ENCODE data around the gene PHF19. TPM values are rescaled to one million over a fixed set of nuclear protein-coding genes. Genes with fewer than 3 reads are reported as not detected.

The PHF19 gene
- total RNA-seq, 6 donors from 2014 or later = 8.0 to 42.4 (median 19.2) TPM

DNA sequence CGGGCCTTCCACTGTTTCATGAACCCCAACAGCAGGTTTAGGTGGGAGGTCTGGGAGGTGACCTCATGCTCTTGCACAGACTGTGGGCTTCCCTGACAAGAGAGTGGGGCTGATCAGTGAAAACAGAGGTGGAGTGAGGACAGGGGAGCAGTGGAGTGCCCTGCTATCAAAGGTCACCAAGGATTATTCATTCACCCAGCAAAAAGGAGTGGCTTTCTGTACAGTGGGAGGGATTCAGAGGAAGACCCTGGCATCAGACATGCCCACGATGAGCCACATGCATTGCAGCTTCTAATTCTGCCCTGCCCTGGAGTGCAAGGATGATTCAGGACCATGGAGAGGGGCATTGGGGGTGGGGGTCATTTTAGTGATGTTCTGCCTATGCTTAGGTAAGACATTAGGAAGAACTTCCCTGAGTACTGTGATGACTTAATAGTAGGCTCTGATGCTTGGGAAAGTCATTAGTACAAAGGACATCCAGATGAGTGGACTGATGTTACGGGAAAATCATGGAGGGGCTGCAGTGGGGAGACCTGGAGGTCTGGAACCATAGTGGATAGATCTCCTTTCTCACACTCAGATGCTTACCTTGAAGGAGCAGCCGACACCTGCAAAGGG lies 36.8 kb upstream of the PHF19 start:
- peaks cover 0 to 17% (median 7%) of the 10 kb centered on the region in 4 donors for H3K36me3 ChIP-seq
- 87 to 94% methylated on average over 3 to 4 of the region's 4 CpGs for WGBS, 2 donors
- DNase-seq (no peak), ATAC-seq (ENCODE audit: low FRiP score in 2 of 2) (no peak)
- H3K9me3 ChIP-seq = no peaks in the 10 kb centered on the region
- H3K4me1 ChIP-seq = peaks cover under 1 to 14% (median 6%) of the 10 kb centered on the region in 4 donors
- no peaks in the 10 kb centered on the region for H3K27me3 ChIP-seq
- no peak overlapping the region for H3K4me3 ChIP-seq
- no peak for TF ChIP-seq EP300 (IDR thresholded peaks at IDR 0.05)
- H3K27ac ChIP-seq = no peak overlapping the region

DNA sequence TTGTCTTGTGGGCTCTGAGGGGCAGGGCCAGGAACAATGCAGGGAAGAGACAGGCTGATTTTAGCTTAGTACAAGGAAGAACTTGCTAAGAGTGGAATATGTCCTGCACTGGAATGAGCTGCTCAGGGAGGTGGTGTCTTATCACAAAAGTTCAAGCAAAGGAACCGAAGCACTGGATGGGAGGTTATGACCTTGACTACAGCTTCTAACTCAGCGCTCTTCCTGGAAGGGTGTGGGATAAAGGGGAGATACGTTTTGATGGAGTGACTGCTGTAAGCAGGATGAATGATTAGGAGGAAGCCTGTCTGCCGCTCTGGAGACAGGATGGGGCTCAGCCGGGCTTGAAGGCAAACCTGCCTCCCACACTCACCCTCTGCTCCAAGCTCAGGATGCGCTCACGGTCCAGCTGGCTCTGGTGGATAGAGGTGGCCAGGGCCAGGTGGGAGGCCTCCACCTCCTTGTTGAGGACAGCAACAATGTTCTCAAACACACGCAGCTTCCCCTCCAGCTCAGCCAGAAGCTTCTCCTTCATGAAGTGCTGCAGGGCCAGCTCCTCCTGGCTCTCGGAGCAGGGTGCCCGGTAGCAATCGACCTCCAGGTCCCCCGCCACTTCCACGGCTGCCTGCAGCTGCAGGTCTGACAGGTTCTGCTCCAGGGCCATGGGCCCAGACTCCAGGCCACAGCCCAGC lies 36.1 kb upstream of the PHF19 start:
- WGBS, 2 donors = 87 to 89% methylated on average over 5 to 13 of the region's 13 CpGs
- no peak overlapping the region for H3K4me3 ChIP-seq
- H3K27me3 ChIP-seq = no peaks in the 10 kb centered on the region
- DNase-seq (peak in 1 of 2 donors; percentile 56), ATAC-seq (ENCODE audit: low FRiP score in 2 of 2) (no peak)
- no peak overlapping the region for H3K27ac ChIP-seq
- H3K9me3 ChIP-seq = no peaks in the 10 kb centered on the region
- TF ChIP-seq, protein P1, sequence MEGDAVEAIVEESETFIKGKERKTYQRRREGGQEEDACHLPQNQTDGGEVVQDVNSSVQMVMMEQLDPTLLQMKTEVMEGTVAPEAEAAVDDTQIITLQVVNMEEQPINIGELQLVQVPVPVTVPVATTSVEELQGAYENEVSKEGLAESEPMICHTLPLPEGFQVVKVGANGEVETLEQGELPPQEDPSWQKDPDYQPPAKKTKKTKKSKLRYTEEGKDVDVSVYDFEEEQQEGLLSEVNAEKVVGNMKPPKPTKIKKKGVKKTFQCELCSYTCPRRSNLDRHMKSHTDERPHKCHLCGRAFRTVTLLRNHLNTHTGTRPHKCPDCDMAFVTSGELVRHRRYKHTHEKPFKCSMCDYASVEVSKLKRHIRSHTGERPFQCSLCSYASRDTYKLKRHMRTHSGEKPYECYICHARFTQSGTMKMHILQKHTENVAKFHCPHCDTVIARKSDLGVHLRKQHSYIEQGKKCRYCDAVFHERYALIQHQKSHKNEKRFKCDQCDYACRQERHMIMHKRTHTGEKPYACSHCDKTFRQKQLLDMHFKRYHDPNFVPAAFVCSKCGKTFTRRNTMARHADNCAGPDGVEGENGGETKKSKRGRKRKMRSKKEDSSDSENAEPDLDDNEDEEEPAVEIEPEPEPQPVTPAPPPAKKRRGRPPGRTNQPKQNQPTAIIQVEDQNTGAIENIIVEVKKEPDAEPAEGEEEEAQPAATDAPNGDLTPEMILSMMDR (IDR thresholded peaks at IDR 0.05) = no peak
- TF ChIP-seq EP300 (IDR thresholded peaks at IDR 0.05) (no peak), POLR2A (IDR thresholded peaks at IDR 0.05) (no peak), POLR2AphosphoS5 (IDR thresholded peaks at IDR 0.05) (no peak)
- H3K4me1 ChIP-seq = peaks cover 0 to 13% (median 4%) of the 10 kb centered on the region in 4 donors
- peaks cover 0 to 19% (median 7%) of the 10 kb centered on the region in 4 donors for H3K36me3 ChIP-seq

DNA sequence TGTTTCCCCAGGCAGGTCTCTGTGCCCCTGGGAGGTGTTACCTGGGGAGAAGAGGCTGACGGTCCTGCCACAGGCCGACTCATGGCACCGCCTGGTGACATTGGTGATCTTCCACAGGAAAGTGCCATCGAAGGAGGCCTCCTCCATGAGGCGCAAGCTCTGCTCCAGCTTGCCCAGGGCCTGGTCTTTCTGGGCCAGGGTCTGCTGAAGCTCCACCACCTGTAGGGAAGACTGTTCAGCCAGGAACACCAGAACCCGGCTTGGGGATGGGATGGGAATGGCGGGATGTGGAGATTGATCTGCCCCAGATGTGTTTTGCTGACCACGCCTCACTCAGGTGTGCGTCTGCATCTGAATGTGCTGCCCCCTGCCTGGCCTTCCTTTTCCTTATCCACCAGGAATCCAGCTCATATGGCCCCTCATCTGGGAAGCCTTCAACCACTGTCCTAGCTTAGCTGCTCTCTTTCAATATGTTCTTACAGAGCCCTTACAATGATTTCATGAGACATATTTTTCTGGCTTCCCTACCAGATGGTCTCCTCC lies 34.4 kb upstream of the PHF19 start:
- no peak overlapping the region for H3K27ac ChIP-seq
- 88 to 91% methylated on average over 5 to 9 of the region's 9 CpGs for WGBS, 2 donors
- H3K36me3 ChIP-seq = peaks cover 0 to 19% (median 7%) of the 10 kb centered on the region in 4 donors
- H3K9me3 ChIP-seq = no peaks in the 10 kb centered on the region
- H3K4me3 ChIP-seq = no peak overlapping the region
- ATAC-seq (ENCODE audit: low FRiP score in 2 of 2) (no peak), DNase-seq (no peak)
- peaks cover 0 to 7% (median 3%) of the 10 kb centered on the region in 4 donors for H3K4me1 ChIP-seq
- TF ChIP-seq POLR2A (IDR thresholded peaks at IDR 0.05) (no peak), POLR2AphosphoS5 (IDR thresholded peaks at IDR 0.05) (no peak), EP300 (IDR thresholded peaks at IDR 0.05) (no peak)
- TF ChIP-seq, protein P1 (IDR thresholded peaks at IDR 0.05) = no peak
- H3K27me3 ChIP-seq = no peaks in the 10 kb centered on the region

DNA sequence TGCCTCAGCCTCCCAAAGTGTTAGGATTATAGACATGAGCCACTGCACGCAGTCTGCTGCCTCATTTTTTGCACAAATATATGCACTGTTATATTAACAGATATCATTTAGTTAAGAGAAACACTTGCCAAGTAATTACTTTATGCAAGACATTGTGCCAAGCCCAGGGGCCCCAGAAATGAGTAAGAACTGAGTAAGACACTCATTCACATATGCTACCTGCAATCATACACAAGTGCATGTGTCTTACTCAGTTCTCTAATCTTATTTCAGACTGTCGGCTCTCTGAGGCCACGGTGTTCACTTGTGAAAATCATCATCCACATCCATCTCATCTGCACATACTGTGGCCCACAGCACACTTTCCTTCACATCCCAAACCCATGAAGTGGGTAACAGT lies 33.7 kb upstream of the PHF19 start:
- TF ChIP-seq POLR2A (IDR thresholded peaks at IDR 0.05) (no peak), EP300 (IDR thresholded peaks at IDR 0.05) (no peak), POLR2AphosphoS5 (IDR thresholded peaks at IDR 0.05) (no peak)
- TF ChIP-seq, protein P1 (IDR thresholded peaks at IDR 0.05) = no peak
- Histone ChIP-seq H3K9me3 (no peaks in the 10 kb centered on the region), H3K27me3 (no peaks in the 10 kb centered on the region), H3K36me3 (peaks cover 0 to 19% (median 7%) of the 10 kb centered on the region in 4 donors), H3K4me3 (no peak overlapping the region), H3K27ac (peak overlapping the region in 1 of 4 donors; percentile 10), H3K4me1 (no peaks in the 10 kb centered on the region)
- WGBS, 2 donors = 88 to 97% methylated on average over 3 of the region's 3 CpGs
- DNase-seq = no peak
- no peak for ATAC-seq (ENCODE audit: low FRiP score in 2 of 2)

DNA sequence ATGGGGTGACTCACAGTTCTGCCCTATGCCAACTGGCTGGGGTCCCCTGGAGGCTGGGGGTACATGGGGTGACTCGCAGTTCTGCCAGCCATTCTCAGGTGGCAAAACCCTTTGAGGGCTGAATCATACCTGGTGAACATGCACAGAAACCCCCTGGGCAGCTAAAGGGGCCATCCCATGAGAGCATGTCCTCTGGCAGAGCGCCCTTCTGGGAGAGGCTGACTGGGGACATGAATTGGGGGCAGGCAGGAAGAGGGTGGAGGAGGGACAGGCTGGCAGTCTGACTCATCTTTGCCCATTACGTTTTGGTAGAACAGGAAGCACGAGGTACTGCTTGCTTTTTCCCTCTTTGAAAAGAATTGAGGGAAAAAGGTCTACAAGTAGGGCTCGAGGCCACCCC lies 32.9 kb upstream of the PHF19 start:
- peak overlapping the region in 2 of 4 donors; percentile 10 to 47 for H3K27ac ChIP-seq
- ATAC-seq (ENCODE audit: low FRiP score in 2 of 2) = no peak
- H3K9me3 ChIP-seq = no peaks in the 10 kb centered on the region
- DNase-seq = no peak
- H3K27me3 ChIP-seq = no peaks in the 10 kb centered on the region
- H3K4me3 ChIP-seq = no peak overlapping the region
- H3K4me1 ChIP-seq = no peaks in the 10 kb centered on the region
- TF ChIP-seq POLR2A (IDR thresholded peaks at IDR 0.05) (no peak), EP300 (IDR thresholded peaks at IDR 0.05) (no peak), POLR2AphosphoS5 (IDR thresholded peaks at IDR 0.05) (no peak)
- TF ChIP-seq, protein P1 (IDR thresholded peaks at IDR 0.05) = no peak
- 49 to 61% methylated on average over 4 to 5 of the region's 5 CpGs for WGBS, 2 donors
- H3K36me3 ChIP-seq = peaks cover 0 to 19% (median 7%) of the 10 kb centered on the region in 4 donors
